Choroid plexus epithelial cell (primary cell): ENCODE results near the gene RIBC2.
A peak's percentile ranks its signal among the peaks of the same experiment; 100 is the strongest.

Experiments used
- DNase-seq: peaks from one replicate; pipeline ENCODE4 v3.0.0-alpha.2; 2010; ENCODE audit warnings: low read depth
- H3K4me3 ChIP-seq: 2 replicates; pipeline ENCODE4 v1.5.1; 2011; ENCODE audit warnings: low read depth, mild to moderate bottlenecking, control low read depth, low read length, moderate library complexity
- CTCF ChIP-seq: conservative IDR thresholded peaks from 2 replicates; pipeline ENCODE4 v1.5.1; 2011; ENCODE audit warnings: low read depth, mild to moderate bottlenecking, control low read depth, inconsistent platforms, low read length, moderate library complexity

RIBC2 gene

GRCh38 chr22:45424241-45424731, 10.8 kb downstream of the RIBC2 start:
- no peak for DNase-seq
- no peak overlapping the region for H3K4me3 ChIP-seq
- no peak for TF ChIP-seq CTCF

- no peak overlapping the region for H3K4me3 ChIP-seq
- peak; percentile 47 for DNase-seq
- no peak for TF ChIP-seq CTCF
These were observed 11.6 kb downstream of the RIBC2 start for GRCh38 chr22:45425101-45425500.

GRCh38 chr22:45425531-45426265, 12.2 kb downstream of the RIBC2 start:
- TF ChIP-seq CTCF = no peak
- DNase-seq = no peak
- H3K4me3 ChIP-seq = no peak overlapping the region

GRCh38 chr22:45426387-45426786, 12.9 kb downstream of the RIBC2 start:
- no peak for TF ChIP-seq CTCF
- H3K4me3 ChIP-seq = no peak overlapping the region
- DNase-seq = no peak

GRCh38 chr22:45427114-45427513, 13.6 kb downstream of the RIBC2 start:
- DNase-seq = no peak
- TF ChIP-seq CTCF = no peak
- H3K4me3 ChIP-seq = no peak overlapping the region

- no peak for DNase-seq
- TF ChIP-seq CTCF = no peak
- no peak overlapping the region for H3K4me3 ChIP-seq
These were observed 15.2 kb downstream of the RIBC2 start for GRCh38 chr22:45428391-45429385.
